Upper lobe of left lung (tissue), 4 donors: ENCODE results near the gene SLC44A2.

Experiments used
- EP300 ChIP-seq, 4 donors: sonication (generic); formaldehyde crosslinking; IDR thresholded peaks; one replicate each; pipeline ENCODE4 v1.5.1; 2017; ENCODE audit warnings: antibody characterized with exemption in 4 of 4, control low read depth in 2 of 4
- POLR2A ChIP-seq, 4 donors: fragments of 450-650 bp; IDR thresholded peaks; one replicate each; pipeline ENCODE4 v1.5.1; 2016 to 2017; ENCODE audit warnings: antibody characterized with exemption in 4 of 4, mild to moderate bottlenecking in 2 of 4
- TF ChIP-seq, protein P1 (sequence below), 6 experiments: fragments of 450-650 bp in 4 of 6; fragments of 200-600 bp in 2 of 6; sonication (generic) in 2 of 6; IDR thresholded peaks; one replicate each; pipeline ENCODE4 v1.5.1; 2016 to 2019; ENCODE audit warnings: antibody characterized with exemption in 6 of 6

DNA sequence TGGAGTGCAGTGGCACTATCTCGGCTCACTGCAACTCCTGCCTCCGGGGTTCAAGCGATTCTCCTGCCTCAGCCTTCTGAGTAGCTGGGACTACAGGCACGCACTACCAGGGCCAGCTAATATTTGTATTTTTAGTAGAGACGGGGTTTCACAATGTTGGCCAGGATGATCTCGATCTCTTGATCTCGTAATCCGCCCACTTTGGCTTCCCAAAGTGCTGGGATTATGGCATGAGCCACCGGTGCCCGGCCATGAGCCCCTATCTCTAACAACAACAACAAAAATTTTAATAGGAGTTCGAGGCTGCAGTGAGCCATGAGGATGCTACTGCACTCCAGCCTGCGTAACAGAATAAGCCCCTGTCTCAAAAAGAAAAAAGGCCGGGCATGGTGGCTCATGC lies 43.3 kb upstream of the SLC44A2 start:
- TF ChIP-seq EP300 (IDR thresholded peaks at IDR 0.05), result no peak
- TF ChIP-seq, protein P1, sequence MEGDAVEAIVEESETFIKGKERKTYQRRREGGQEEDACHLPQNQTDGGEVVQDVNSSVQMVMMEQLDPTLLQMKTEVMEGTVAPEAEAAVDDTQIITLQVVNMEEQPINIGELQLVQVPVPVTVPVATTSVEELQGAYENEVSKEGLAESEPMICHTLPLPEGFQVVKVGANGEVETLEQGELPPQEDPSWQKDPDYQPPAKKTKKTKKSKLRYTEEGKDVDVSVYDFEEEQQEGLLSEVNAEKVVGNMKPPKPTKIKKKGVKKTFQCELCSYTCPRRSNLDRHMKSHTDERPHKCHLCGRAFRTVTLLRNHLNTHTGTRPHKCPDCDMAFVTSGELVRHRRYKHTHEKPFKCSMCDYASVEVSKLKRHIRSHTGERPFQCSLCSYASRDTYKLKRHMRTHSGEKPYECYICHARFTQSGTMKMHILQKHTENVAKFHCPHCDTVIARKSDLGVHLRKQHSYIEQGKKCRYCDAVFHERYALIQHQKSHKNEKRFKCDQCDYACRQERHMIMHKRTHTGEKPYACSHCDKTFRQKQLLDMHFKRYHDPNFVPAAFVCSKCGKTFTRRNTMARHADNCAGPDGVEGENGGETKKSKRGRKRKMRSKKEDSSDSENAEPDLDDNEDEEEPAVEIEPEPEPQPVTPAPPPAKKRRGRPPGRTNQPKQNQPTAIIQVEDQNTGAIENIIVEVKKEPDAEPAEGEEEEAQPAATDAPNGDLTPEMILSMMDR (IDR thresholded peaks at IDR 0.05), result no peak
- no peak for TF ChIP-seq POLR2A (IDR thresholded peaks at IDR 0.05)
